Measurements from ENCODE around the gene CRIP3. TPM values are rescaled to one million over a fixed set of nuclear protein-coding genes. Genes with fewer than 3 reads are reported as not detected.
A peak's percentile ranks its signal among the peaks of the same experiment; 100 is the strongest.

CRIP3 gene
- total RNA-seq, 1 experiment from 2014 or later, result 16.9 TPM

GRCh38 chr6:43302126-43302525, 6.5 kb downstream of the CRIP3 start:
- Histone ChIP-seq H3K27ac (ENCODE audit: insufficient read length, low read depth, low read length) (no peak overlapping the region), H3K23me2 (ENCODE audit: insufficient read length, low read depth, low read length, poor library complexity, severe bottlenecking) (no peaks in the 10 kb centered on the region), H3K14ac (ENCODE audit: insufficient read depth, low read length) (no peak overlapping the region), H3K4ac (ENCODE audit: low read depth, low read length) (no peak overlapping the region), H3K27me3 (ENCODE audit: insufficient read depth, low read length) (no peaks in the 10 kb centered on the region), H4K20me1 (ENCODE audit: control insufficient read depth, insufficient read depth, insufficient read length) (no peaks in the 10 kb centered on the region), H3K56ac (ENCODE audit: insufficient read length, low read depth, low read length) (no peak overlapping the region), H3K4me1 (ENCODE audit: insufficient read depth, low read length) (no peaks in the 10 kb centered on the region), H2BK12ac (ENCODE audit: insufficient read length, low read depth, low read length) (no peak overlapping the region), H2AFZ (ENCODE audit: low read length) (no peak overlapping the region), H3K79me1 (ENCODE audit: insufficient read depth, low read depth, low read length, poor library complexity, severe bottlenecking) (no peaks in the 10 kb centered on the region), H2BK20ac (ENCODE audit: low read depth, low read length, poor library complexity, severe bottlenecking) (no peak overlapping the region), H2BK120ac (ENCODE audit: low read depth, low read length, poor library complexity, severe bottlenecking) (no peak overlapping the region), H3K79me2 (ENCODE audit: insufficient read depth, low read length) (no peaks in the 10 kb centered on the region), H2AK5ac (ENCODE audit: insufficient read length, low read length) (no peak overlapping the region), H4K91ac (ENCODE audit: insufficient read length, low read depth, low read length) (no peak overlapping the region), H4K8ac (replicated peaks; ENCODE audit: insufficient read length, low read depth, low read length) (no peak overlapping the region), H3K23ac (ENCODE audit: insufficient read length, low read depth, low read length) (no peak overlapping the region), H2BK5ac (ENCODE audit: insufficient read length, low read length) (no peak overlapping the region), H3K18ac (ENCODE audit: insufficient read length, low read depth, low read length) (no peak overlapping the region), H2BK15ac (ENCODE audit: low read depth, low read length) (no peak overlapping the region), H3K9ac (ENCODE audit: extremely low read depth, insufficient read length, low read length) (no peak overlapping the region), H3K9me3 (ENCODE audit: control insufficient read depth, low read depth, low read length) (no peaks in the 10 kb centered on the region), H3T11ph (ENCODE audit: low read length) (no peak overlapping the region), H3K4me2 (ENCODE audit: insufficient read depth, insufficient read length, low read length) (no peak overlapping the region), H4K5ac (ENCODE audit: insufficient read length, low read depth, low read length) (no peak overlapping the region)
- peak overlapping the region in 1 of 3 experiments; percentile 93; a peak in 2 of 7 replicates for H3K27ac Mint-ChIP-seq
- H3K27me3 Mint-ChIP-seq (ENCODE audit: low read depth), result peaks cover 8% of the 10 kb centered on the region
- peaks cover 0 to 18% (median 4%) of the 10 kb centered on the region in 3 experiments; a peak in 5 of 7 replicates for H3K36me3 Mint-ChIP-seq (ENCODE audit: insufficient read depth in 1 of 3, low read depth in 3 of 3)
- WGBS (ENCODE audit: extremely low coverage, insufficient read length, low lambda C conversion rate), result no CpG with 5 or more reads among the region's 19 CpGs
- H3K4me1 Mint-ChIP-seq, result peaks cover 18 to 24% of the 10 kb centered on the region in 2 experiments
- H3K4me3 Mint-ChIP-seq, result no peak overlapping the region
- no peaks in the 10 kb centered on the region for H3K9me3 Mint-ChIP-seq
- no peak for DNase-seq
- TF ChIP-seq CTCF (conservative IDR thresholded peaks at IDR 0.05), result no peak

Measured in H9 (cell line).